SK-N-SH (cell line): ENCODE data around the gene NR3C1. TPM values are rescaled to one million over a fixed set of nuclear protein-coding genes. Genes with fewer than 3 reads are reported as not detected.

ENCODE experiments used
- CTCF ChIA-PET: fragments of 300-600, 350-600 bp; formaldehyde crosslinking; extraction: SDS; loops from one replicate; lab custom pipeline; 2021; lab: Yijun Ruan, JAX
- POLR2A ChIA-PET: fragments of 350-600 bp; sonication (Branson Sonifier 250); formaldehyde crosslinking; extraction: SDS; loops from one replicate; lab custom pipeline; 2020; ENCODE audit warnings: antibody characterized with exemption, inconsistent platforms; lab: Yijun Ruan, JAX
- DNase-seq: peaks from one replicate; pipeline ENCODE4 v3.0.0; 2012
- H2AFZ ChIP-seq: fragments of 200-600 bp; sonication (generic); 2 replicates; pipeline ENCODE4 v1.8.1; 2016; ENCODE audit warnings: antibody characterized with exemption, mild to moderate bottlenecking, low read depth
- H3F3A ChIP-seq: fragments of 200-600 bp; sonication (generic); replicated peaks from 2 replicates; pipeline ENCODE3; 2016; ENCODE audit warnings: antibody characterized with exemption, mild to moderate bottlenecking; ENCODE audit not compliant: insufficient read depth
- H3K27ac ChIP-seq, 2 experiments: fragments of 200-500 bp in 1 of 2; fragments of 200-600 bp in 1 of 2; sonication (Bioruptor generic) in 1 of 2; sonication (generic), shearing (Covaris generic) in 1 of 2; 2 replicates each; pipeline versions ENCODE4 v1.5.1 to v1.6.1; 2014 to 2016; ENCODE audit warnings: low read depth in 2 of 2, inconsistent platforms in 1 of 2, low read length in 1 of 2, mild to moderate bottlenecking in 1 of 2, mixed read lengths in 1 of 2
- H3K27me3 ChIP-seq: fragments of 200-600 bp; sonication (generic), shearing (Covaris generic); 2 replicates; pipeline ENCODE4 v1.6.1; 2016; ENCODE audit warnings: mixed run types; ENCODE audit not compliant: insufficient read depth
- H3K36me3 ChIP-seq, 2 experiments: fragments of 200-500 bp in 1 of 2; fragments of 200-600 bp in 1 of 2; sonication (Bioruptor generic) in 1 of 2; sonication (generic) in 1 of 2; replicated peaks in 1 of 2; 2 replicates each; pipeline versions ENCODE3 to v1.5.1; 2014 to 2016; ENCODE audit warnings: low read length in 1 of 2, mild to moderate bottlenecking in 1 of 2; ENCODE audit not compliant: insufficient read depth in 2 of 2, control insufficient read depth in 1 of 2
- H3K4me1 ChIP-seq, 2 experiments: fragments of 200-500 bp in 1 of 2; fragments of 200-600 bp in 1 of 2; sonication (Bioruptor generic) in 1 of 2; sonication (generic), shearing (Covaris generic) in 1 of 2; 2 replicates each; pipeline versions ENCODE4 v1.5.1 to v1.6.1; 2014 to 2016; ENCODE audit warnings: low read depth in 1 of 2, low read length in 1 of 2, mixed run types in 1 of 2; ENCODE audit not compliant: insufficient read depth in 2 of 2, control insufficient read depth in 1 of 2
- H3K4me2 ChIP-seq: fragments of 200-600 bp; sonication (generic), shearing (Covaris generic); 2 replicates; pipeline ENCODE4 v1.6.1; 2017; ENCODE audit warnings: mixed run types
- H3K4me3 ChIP-seq, 2 experiments: fragments of 200-500 bp in 1 of 2; fragments of 200-600 bp in 1 of 2; sonication (Bioruptor generic) in 1 of 2; sonication (generic), shearing (Covaris generic) in 1 of 2; 2 replicates each; pipeline versions ENCODE4 v1.5.1 to v1.8.1; 2014 to 2016; ENCODE audit warnings: low read depth in 2 of 2, inconsistent platforms in 1 of 2, low read length in 1 of 2, mild to moderate bottlenecking in 1 of 2, mixed read lengths in 1 of 2, moderate library complexity in 1 of 2
- H3K79me2 ChIP-seq: fragments of 200-600 bp; sonication (generic); 2 replicates; pipeline ENCODE4 v1.8.1; 2017; ENCODE audit warnings: mild to moderate bottlenecking; ENCODE audit not compliant: insufficient read depth
- H3K9ac ChIP-seq: fragments of 200-600 bp; sonication (generic); 2 replicates; pipeline ENCODE4 v1.6.1; 2017; ENCODE audit warnings: mixed run types
- H3K9me2 ChIP-seq: fragments of 200-600 bp; sonication (generic); 2 replicates; pipeline ENCODE4 v1.6.1; 2017; ENCODE audit warnings: mixed run types
- H3K9me3 ChIP-seq: fragments of 200-600 bp; sonication (generic); 2 replicates; pipeline ENCODE4 v1.6.1; 2017; ENCODE audit warnings: mixed run types, mild to moderate bottlenecking, moderate library complexity
- H4K20me1 ChIP-seq: fragments of 200-600 bp; sonication (generic); 2 replicates; pipeline ENCODE4 v1.6.1; 2017; ENCODE audit warnings: mild to moderate bottlenecking, mixed run types; ENCODE audit not compliant: insufficient read depth
- CHD2 ChIP-seq: fragments of 150-350 bp; IDR thresholded peaks from 2 replicates; pipeline ENCODE4 v1.6.1; 2018; ENCODE audit warnings: low read length; ENCODE audit not compliant: partially characterized antibody
- EP300 ChIP-seq, 2 experiments: IDR thresholded peaks; 2 replicates each; pipeline versions ENCODE4 v1.4.0 to v1.6.1; 2012; ENCODE audit warnings: borderline replicate concordance in 1 of 2, low read depth in 1 of 2, low read length in 1 of 2
- FOSL2 ChIP-seq: IDR thresholded peaks from 2 replicates; pipeline ENCODE4 v1.4.0; 2012; ENCODE audit warnings: low read depth, mild to moderate bottlenecking, moderate library complexity, borderline replicate concordance
- FOXJ3 ChIP-seq: sonication (generic); formaldehyde crosslinking; IDR thresholded peaks from 2 replicates; pipeline ENCODE4 v1.5.1; 2020; ENCODE audit warnings: mild to moderate bottlenecking, missing genetic modification reagents
- FOXM1 ChIP-seq: IDR thresholded peaks from 2 replicates; pipeline ENCODE4 v1.4.0; 2012; ENCODE audit warnings: low read depth, mild to moderate bottlenecking
- GABPA ChIP-seq: IDR thresholded peaks from 2 replicates; pipeline ENCODE4 v1.4.0; 2012; ENCODE audit warnings: low read depth, mild to moderate bottlenecking
- IRF3 ChIP-seq: fragments of 150-350 bp; IDR thresholded peaks from 2 replicates; pipeline ENCODE4 v1.6.1; 2016; ENCODE audit warnings: mild to moderate bottlenecking, low read depth, low read length
- JUND ChIP-seq: IDR thresholded peaks from 2 replicates; pipeline ENCODE4 v1.4.0; 2012
- MEF2A ChIP-seq: IDR thresholded peaks from 2 replicates; pipeline ENCODE4 v1.4.0; 2012; ENCODE audit warnings: low read depth, borderline replicate concordance
- NFIC ChIP-seq: IDR thresholded peaks from 2 replicates; pipeline ENCODE4 v1.4.0; 2012; ENCODE audit warnings: borderline replicate concordance
- POLR2AphosphoS5 ChIP-seq: IDR thresholded peaks from 2 replicates; pipeline ENCODE4 v1.6.1; 2012; ENCODE audit warnings: low read depth, low read length
- RAD21 ChIP-seq: IDR thresholded peaks from 2 replicates; pipeline ENCODE4 v1.6.1; 2012; ENCODE audit warnings: mild to moderate bottlenecking, low read length
- REST ChIP-seq: IDR thresholded peaks from 2 replicates; pipeline ENCODE4 v1.6.1; 2012; ENCODE audit warnings: mild to moderate bottlenecking, low read depth, low read length, moderate library complexity
- RFX5 ChIP-seq: IDR thresholded peaks from 2 replicates; pipeline ENCODE4 v1.6.1; 2012; ENCODE audit warnings: mild to moderate bottlenecking, improper control_type of control experiment, low read length
- TAF1 ChIP-seq: IDR thresholded peaks from 2 replicates; pipeline ENCODE4 v1.6.1; 2012; ENCODE audit warnings: low read depth, mild to moderate bottlenecking, low read length, moderate library complexity, borderline replicate concordance
- TEAD4 ChIP-seq: IDR thresholded peaks from 2 replicates; pipeline ENCODE4 v1.4.0; 2012; ENCODE audit warnings: mild to moderate bottlenecking, borderline replicate concordance; ENCODE audit not compliant: insufficient read depth
- USF1 ChIP-seq: IDR thresholded peaks from 2 replicates; pipeline ENCODE4 v1.4.0; 2012; ENCODE audit warnings: low read depth, borderline replicate concordance
- WGBS: methylation state at CpG from one replicate; pipeline ENCODE4 v1.1.6; 2017; ENCODE audit warnings: low lambda C conversion rate; 5-methylcytosine and 5-hydroxymethylcytosine counted together
- polyA plus RNA-seq, 3 experiments: library from polyadenylated mRNA; depleted of rRNA; stranded (reverse); fragments of >200 nt; gene quantifications; 2 replicates each; pipeline ENCODE4 v1.2.3, GENCODE V29; 2012
- TF ChIP-seq, protein P1 (sequence below): IDR thresholded peaks from 2 replicates; pipeline ENCODE4; 2012

NR3C1 gene
- polyA plus RNA-seq, 1 of the 3 experiments (the other 2 are of a cell fraction) = 7.1 TPM

DNA sequence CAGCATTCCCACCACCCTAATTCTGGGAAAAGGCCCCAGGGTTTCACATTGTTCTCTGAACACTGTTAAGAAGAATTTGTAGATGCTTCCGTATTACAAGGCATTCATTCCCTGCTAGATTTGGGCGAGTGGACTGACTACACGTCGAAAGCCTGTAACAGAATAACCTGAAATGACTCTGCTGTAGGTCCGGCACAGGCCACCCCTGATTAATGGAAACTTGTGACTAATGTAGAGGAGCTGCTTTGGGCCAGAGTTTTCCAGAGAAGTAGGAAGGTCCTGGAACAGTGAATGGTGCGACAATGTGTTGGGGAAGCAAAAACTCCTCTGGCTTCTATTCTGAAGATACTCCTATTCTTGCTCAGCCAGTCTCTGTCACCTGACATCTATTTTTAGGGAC lies 87.6 kb downstream of the NR3C1 start:
- Histone ChIP-seq H3K9ac (no peak overlapping the region), H3K4me2 (no peak overlapping the region)

DNA sequence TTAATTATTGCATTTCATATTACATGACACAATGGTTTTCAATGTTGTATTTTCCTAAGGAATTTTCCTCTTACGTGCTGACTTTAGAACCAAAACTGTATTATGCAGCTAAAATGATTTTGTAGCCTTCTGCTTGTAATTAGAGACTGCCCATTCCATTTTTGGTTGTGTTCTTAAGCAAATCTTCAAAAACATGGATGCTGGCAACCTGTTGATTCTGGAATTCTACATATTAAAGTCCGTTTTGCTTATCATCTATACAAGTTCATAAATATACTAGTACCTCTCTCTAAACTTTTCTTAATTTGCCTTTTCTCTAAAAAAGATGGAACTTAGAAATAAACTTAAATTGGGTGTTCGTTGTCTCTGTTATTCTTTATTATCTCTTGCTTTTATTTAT lies 88.3 kb downstream of the NR3C1 start:
- no peak overlapping the region for H2AFZ ChIP-seq
- H3K9me3 ChIP-seq = no peaks in the 10 kb centered on the region
- peaks cover 30% of the 10 kb centered on the region for H3F3A ChIP-seq
- peak overlapping the region; percentile 17; the same call in 1 of the 2 replicates for H3K4me2 ChIP-seq
- POLR2A ChIA-PET = no interaction called here
- 95% methylated on average over 3 of the region's 3 CpGs for WGBS
- DNase-seq = no peak
- no peaks in the 10 kb centered on the region for H3K9me2 ChIP-seq
- CTCF ChIA-PET = interaction anchor here (1.4 to 2.0 kb wide), 3 partner anchors 22 to 510 kb away, joined by 3 to 5 read pairs (median 3); no protein-coding TSS in a partner anchor
- H3K27me3 ChIP-seq = no peaks in the 10 kb centered on the region
- TF ChIP-seq JUND (no peak), TEAD4 (no peak), GABPA (no peak), RFX5 (no peak), FOXM1 (no peak), NFIC (no peak), FOSL2 (no peak), POLR2AphosphoS5 (no peak), REST (no peak), CHD2 (no peak), MEF2A (no peak), USF1 (no peak), EP300 (IDR thresholded peaks at IDR 0.05; ENCODE audit: borderline replicate concordance in 1 of 2, low read depth in 1 of 2, low read length in 1 of 2) (no peak), IRF3 (no peak), TAF1 (no peak)
- TF ChIP-seq, protein P1, sequence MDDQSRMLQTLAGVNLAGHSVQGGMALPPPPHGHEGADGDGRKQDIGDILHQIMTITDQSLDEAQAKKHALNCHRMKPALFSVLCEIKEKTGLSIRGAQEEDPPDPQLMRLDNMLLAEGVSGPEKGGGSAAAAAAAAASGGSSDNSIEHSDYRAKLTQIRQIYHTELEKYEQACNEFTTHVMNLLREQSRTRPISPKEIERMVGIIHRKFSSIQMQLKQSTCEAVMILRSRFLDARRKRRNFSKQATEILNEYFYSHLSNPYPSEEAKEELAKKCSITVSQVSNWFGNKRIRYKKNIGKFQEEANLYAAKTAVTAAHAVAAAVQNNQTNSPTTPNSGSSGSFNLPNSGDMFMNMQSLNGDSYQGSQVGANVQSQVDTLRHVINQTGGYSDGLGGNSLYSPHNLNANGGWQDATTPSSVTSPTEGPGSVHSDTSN = no peak
- H3K9ac ChIP-seq = peak overlapping the region; percentile 10; the same call in 1 of the 2 replicates
- peaks cover 72% of the 10 kb centered on the region for H3K79me2 ChIP-seq
- H3K27ac ChIP-seq = peak overlapping the region in 1 of 2 experiments; percentile 71; a peak in 3 of 4 replicates
- peaks cover 18 to 19% of the 10 kb centered on the region in 2 experiments for H3K4me1 ChIP-seq
- H3K36me3 ChIP-seq = peaks cover 9 to 26% of the 10 kb centered on the region in 2 experiments
- no peak overlapping the region for H3K4me3 ChIP-seq
- H4K20me1 ChIP-seq = peaks cover 14% of the 10 kb centered on the region; the same call in 1 of the 2 replicates

More for the DNA sequence above, 87.6 kb downstream of the NR3C1 start:
- ChIA-PET POLR2A (no interaction called here), CTCF (interaction anchor here (1.1 to 1.5 kb wide), 3 partner anchors 21 to 88 kb away, joined by 3 to 5 read pairs (median 3); partner anchors contain the start of gene NR3C1)
- TF ChIP-seq TEAD4 = no peak
- no peak for TF ChIP-seq FOXJ3 (CRISPR knock-in tag)
- no peak for TF ChIP-seq RAD21
- no peak for TF ChIP-seq MEF2A
- TF ChIP-seq, protein P1 = no peak
- no peak for TF ChIP-seq FOSL2
- Histone ChIP-seq H3K79me2 (peaks cover 78% of the 10 kb centered on the region), H3K27me3 (no peaks in the 10 kb centered on the region), H3K9me2 (no peaks in the 10 kb centered on the region), H3F3A (peaks cover 30% of the 10 kb centered on the region), H3K4me3 (no peak overlapping the region), H2AFZ (no peak overlapping the region), H3K36me3 (peaks cover 9 to 26% of the 10 kb centered on the region in 2 experiments), H3K9me3 (no peaks in the 10 kb centered on the region), H3K4me1 (peaks cover 19 to 23% of the 10 kb centered on the region in 2 experiments), H4K20me1 (peaks cover 14% of the 10 kb centered on the region; the same call in 1 of the 2 replicates), H3K27ac (no peak overlapping the region)
- no peak for DNase-seq
- 85% methylated on average over 6 of the region's 6 CpGs for WGBS
